ENCODE data around the gene TRAF5. TPM values are rescaled to one million over a fixed set of nuclear protein-coding genes. Genes with fewer than 3 reads are reported as not detected.

TRAF5 gene
- total RNA-seq, 1 donor from 2014 or later: 1.6 TPM

- no peak for TF ChIP-seq CTCF (IDR thresholded peaks at IDR 0.05; ENCODE audit: insufficient read depth, low read length, severe bottlenecking)
- FAIRE-seq: no peak
- Histone ChIP-seq H3K27me3 (ENCODE audit: control insufficient read depth, insufficient read depth, low read length) (no peaks in the 10 kb centered on the region), H3K4me3 (ENCODE audit: low read depth, low read length) (no peak overlapping the region), H3K36me3 (ENCODE audit: control insufficient read depth, insufficient read depth, low read length) (no peaks in the 10 kb centered on the region)
- no peak for DNase-seq (ENCODE audit: low read depth)
These were observed 25.8 kb downstream of the TRAF5 start for GRCh38 chr1:211352465-211352864.

- H3K4me3 ChIP-seq (ENCODE audit: low read depth, low read length): no peak overlapping the region
- no peak for FAIRE-seq
- peak; percentile 32 for DNase-seq (ENCODE audit: low read depth)
- H3K36me3 ChIP-seq (ENCODE audit: control insufficient read depth, insufficient read depth, low read length): no peaks in the 10 kb centered on the region
- H3K27me3 ChIP-seq (ENCODE audit: control insufficient read depth, insufficient read depth, low read length): no peaks in the 10 kb centered on the region
- peak; percentile 78 for TF ChIP-seq CTCF (IDR thresholded peaks at IDR 0.05; ENCODE audit: insufficient read depth, low read length, severe bottlenecking)
These were observed 26.4 kb downstream of the TRAF5 start for GRCh38 chr1:211352985-211353515.

GRCh38 chr1:211353562-211354212, 27.1 kb downstream of the TRAF5 start:
- TF ChIP-seq CTCF (IDR thresholded peaks at IDR 0.05; ENCODE audit: insufficient read depth, low read length, severe bottlenecking): no peak
- DNase-seq (ENCODE audit: low read depth): no peak
- no peaks in the 10 kb centered on the region for H3K27me3 ChIP-seq (ENCODE audit: control insufficient read depth, insufficient read depth, low read length)

GRCh38 chr1:211355873-211356272, 29.2 kb downstream of the TRAF5 start:
- H3K36me3 ChIP-seq (ENCODE audit: control insufficient read depth, insufficient read depth, low read length): no peaks in the 10 kb centered on the region
- DNase-seq (ENCODE audit: low read depth): no peak
- no peak overlapping the region for H3K4me3 ChIP-seq (ENCODE audit: low read depth, low read length)
- no peak for FAIRE-seq
- H3K27me3 ChIP-seq (ENCODE audit: control insufficient read depth, insufficient read depth, low read length): no peaks in the 10 kb centered on the region
- no peak for TF ChIP-seq CTCF (IDR thresholded peaks at IDR 0.05; ENCODE audit: insufficient read depth, low read length, severe bottlenecking)

More at GRCh38 chr1:211353562-211354212, 27.1 kb downstream of the TRAF5 start:
- H3K36me3 ChIP-seq (ENCODE audit: control insufficient read depth, insufficient read depth, low read length): no peaks in the 10 kb centered on the region
- FAIRE-seq: no peak
- no peak overlapping the region for H3K4me3 ChIP-seq (ENCODE audit: low read depth, low read length)

GRCh38 chr1:211356723-211357407, 30.2 kb downstream of the TRAF5 start:
- TF ChIP-seq CTCF (IDR thresholded peaks at IDR 0.05; ENCODE audit: insufficient read depth, low read length, severe bottlenecking): no peak
- Histone ChIP-seq H3K27me3 (ENCODE audit: control insufficient read depth, insufficient read depth, low read length) (no peaks in the 10 kb centered on the region), H3K36me3 (ENCODE audit: control insufficient read depth, insufficient read depth, low read length) (no peaks in the 10 kb centered on the region), H3K4me3 (ENCODE audit: low read depth, low read length) (no peak overlapping the region)
- DNase-seq (ENCODE audit: low read depth): peak; percentile 84
- FAIRE-seq: no peak
